GM18502 (cell line): ENCODE results near the gene SPRED1.

Experiments used
- ATAC-seq: cut with Tn5 transposase; IDR thresholded peaks from one replicate; pipeline ENCODE4 v1.9.1; 2021; ENCODE audit warnings: mild to moderate bottlenecking; ENCODE audit not compliant: unreplicated experiment, poor library complexity

Gene SPRED1

DNA sequence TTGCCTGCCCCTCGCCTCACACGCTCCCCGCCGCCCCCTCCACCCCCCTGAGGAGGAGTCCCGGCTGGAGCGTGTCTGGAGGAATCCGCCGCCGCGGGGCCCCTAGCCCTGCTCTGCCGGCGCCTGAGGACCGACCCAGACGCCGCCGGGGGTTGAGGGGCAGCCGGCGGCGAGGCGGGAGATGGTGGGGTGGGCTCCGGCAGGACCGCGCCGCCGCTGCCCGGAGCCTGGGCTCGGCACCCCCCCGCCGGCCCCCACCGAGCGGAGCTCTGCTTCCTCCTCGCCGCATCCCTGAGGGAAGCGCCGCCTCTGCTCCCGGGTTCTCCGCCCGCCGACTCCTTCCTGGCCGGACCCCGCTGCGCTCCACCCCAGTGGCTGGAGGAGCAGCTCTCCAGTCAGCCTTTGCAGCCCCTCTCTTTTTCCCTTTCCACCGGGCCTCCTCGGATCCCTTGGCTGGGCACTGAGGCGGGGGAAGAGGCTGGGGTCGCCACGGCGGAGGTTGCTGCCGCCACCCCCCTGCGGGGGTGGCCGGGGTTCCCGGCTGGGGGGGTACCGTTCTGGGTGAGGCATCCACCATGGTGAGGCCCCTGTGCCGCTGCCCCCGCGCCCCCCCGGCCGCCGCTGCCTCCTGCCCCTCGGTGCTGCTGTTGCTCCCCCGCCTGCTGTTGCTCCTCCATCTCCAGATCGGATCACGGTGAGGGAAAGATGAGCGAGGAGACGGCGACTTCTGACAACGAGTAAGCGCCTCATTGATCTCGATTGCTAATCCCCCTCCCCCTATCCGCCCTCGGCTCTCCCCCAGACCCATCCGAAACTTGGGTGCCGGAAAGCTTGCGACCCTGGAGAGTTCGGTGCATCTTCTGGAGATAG is at the start of gene SPRED1:
SPRED1 (plus strand) TSS at position 356 of the 870 bp plus-strand sequence; CDS start at position 706, 350 bp downstream.
- peak; percentile 36 for ATAC-seq

DNA sequence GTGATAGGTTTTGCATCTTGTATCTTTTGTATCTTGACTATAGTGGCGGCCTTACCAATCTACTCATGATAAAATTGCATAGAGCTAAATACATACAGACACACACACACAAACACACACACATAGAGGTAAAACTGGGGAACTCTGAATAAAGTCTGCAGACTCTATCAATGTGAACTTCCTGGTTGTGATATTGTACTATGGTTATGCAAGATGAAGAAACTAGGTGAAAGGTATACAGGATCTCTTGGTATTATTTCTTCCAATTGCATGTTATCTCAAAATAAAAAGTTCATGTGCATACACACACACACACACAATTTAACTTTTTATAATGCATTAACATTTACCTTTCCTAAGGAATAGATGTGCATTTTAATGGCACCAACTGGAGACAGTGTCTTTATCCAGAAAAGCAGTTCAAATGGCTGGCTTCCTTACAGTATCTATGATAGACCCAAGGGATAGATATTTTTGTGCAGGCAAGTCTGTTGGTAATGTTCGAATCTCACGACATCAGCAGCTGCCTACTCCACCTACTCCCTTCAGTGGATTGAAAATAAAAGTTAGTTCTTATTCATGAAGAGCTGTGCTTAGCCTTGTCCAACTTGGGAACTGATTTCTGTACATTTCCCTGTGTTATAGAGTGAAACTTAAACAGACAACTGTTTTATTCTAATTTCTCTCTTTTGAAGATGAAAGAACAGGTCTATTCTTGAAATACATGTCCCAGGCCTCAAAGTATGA is 46.9 kb upstream of the SPRED1 start:
- no peak for ATAC-seq

DNA sequence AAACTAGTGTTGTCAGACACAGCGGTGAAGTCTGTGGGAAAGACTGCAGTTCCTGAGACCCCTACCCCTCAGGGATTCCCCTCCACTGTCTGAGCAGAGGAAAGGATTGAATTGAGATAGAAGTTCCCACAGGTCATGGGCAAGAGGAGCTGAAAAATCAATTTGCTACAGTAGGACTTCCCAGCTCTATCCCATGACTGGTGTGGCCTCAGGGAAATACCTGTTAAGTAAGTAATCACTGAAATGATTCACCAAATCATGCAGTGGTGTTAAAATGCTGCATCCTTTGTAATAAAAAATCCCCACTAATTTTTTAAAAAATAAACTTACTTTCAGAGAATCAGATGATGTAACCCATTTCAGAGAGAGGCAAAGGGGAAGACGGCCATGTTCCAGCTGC is 45.0 kb upstream of the SPRED1 start:
- no peak for ATAC-seq

DNA sequence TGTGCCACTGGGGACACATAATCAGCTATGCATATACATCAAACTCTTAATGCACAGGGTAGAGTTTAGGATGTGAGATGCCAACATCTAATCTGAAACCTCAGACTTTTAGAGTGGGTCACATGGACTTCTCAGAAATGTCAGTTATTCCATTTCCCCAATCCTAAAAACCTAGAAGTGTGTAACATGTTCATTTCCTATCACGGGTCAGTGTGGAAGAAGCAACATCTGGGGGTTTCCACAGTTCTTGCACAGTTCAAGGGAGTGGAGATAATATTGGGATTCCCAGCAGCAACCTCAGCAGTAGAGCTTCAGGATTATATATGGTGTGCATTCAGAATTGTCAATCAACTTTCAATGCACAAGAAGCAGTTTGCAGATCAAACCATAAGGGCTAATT is 44.4 kb upstream of the SPRED1 start:
- no peak for ATAC-seq

DNA sequence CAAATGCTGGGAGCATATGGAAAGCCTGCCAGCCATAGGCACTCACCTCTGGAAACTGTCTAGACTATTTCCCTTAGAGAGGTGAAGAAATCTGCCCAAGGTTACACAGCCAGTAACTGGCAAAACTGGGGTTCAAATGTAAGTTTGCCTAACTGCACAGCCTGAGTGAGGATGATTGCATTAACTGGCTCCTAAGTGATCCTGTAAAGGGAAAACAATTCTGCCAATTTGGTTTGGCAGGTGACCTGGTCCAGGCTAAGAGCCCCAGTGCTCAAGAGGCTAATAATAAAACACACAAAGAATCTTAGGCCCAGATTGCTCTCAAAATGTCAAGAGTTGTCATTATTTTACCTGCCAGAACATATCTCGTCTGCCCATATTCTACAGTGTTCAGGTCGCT is 43.9 kb upstream of the SPRED1 start:
- no peak for ATAC-seq

DNA sequence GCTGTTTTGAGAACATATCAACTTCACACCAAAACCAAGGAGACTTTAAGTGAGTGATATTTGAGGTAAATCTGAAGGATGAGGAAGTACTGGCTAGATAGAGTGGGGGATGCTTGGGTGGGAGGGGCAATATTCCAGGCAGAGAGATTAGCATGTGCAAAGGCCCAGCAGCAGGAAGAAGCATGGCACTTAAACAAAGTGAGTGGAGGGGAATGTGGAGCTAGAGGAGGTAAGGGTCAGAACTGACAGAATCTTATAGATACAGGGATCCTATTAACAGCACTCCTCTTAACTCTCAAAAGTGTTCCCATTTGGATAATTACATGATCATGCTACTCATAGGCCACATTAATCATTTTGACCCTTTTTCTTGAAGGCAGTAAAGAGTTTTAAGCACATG is 41.4 kb upstream of the SPRED1 start:
- no peak for ATAC-seq

DNA sequence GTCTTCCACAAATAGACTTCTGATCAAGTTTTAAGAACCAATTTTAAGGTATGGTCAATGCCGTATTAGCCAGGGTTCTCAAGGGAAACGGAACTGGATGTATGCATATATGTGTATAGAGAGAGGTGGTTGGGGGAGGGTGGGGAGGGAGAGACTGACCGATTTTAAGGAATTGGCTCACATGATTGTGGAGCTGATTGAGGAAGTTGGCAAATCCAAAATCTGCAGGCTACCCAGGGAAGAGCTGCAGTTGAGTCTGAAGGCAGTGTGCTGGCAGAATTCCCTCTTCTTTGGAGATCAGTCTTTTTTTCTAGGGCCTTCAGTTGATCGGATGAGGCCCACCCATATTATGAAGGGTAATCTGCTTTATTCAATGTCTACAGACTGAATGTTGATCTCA is 40.8 kb upstream of the SPRED1 start:
- ATAC-seq: no peak

DNA sequence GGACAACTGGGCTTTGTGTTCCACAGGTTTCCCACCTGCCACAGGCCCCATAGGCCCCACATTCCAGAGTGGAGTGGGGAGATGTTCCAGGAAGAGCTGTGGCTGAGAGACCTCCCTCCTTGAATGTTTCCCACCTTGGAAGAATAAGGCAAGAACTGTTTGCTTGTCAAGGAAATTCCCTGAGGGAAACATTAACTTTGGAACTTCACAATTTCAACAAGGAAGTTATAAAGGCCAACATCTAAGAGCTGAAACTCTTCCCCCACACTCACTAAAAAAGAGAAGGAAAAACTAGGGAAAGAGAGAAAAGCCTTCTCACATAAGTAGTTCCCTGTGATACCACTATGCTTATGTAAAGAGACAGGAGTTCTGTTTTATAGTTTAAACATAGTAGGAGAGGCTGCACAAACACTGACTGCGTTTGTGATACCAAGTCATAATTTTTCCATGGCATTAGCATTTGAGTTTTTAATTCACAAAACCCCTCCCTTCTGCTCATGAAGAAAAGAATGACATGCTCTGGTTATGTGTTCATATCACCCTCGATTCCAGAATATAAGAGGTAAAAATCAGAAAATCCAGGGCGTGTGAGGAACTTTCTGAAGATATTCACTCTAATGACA is 39.8 kb upstream of the SPRED1 start:
- ATAC-seq: no peak

DNA sequence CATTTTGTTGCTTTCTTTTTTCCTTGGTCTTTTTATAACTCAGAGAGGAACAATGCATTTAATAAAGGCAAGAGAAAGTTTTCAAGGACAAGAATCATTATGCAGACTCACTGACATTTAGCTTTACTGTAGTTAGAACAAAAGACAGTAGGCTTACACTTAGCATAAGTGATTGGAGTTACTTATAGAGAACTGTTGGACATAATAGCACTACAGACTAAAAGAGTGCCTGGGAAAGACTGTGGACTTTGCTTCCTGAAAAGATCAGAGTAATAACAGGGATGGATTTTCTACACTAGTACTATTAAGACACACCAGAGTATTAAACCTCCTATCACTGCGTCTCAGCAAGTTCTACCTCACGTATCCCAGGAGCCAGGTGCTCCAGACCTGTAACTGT is 39.3 kb upstream of the SPRED1 start:
- no peak for ATAC-seq

DNA sequence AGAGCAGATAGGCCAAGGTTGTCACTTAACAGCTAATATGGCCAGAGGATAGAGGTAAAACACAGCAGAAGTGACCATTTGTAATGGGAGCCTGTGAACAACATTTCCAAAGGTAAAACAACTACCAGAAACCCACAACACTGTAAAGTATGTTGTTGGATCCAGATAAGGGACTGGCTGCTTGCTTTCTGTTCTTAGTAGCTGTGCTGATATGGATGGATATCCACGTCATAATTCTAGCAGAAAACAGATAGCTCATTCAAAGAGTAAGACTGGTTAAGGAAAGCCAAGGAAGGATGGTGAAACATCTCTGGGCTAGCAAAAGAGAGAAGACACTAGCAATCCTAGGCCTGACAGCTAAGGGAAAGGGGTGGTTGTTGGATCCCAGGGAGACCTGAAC is 36.9 kb upstream of the SPRED1 start:
- no peak for ATAC-seq

DNA sequence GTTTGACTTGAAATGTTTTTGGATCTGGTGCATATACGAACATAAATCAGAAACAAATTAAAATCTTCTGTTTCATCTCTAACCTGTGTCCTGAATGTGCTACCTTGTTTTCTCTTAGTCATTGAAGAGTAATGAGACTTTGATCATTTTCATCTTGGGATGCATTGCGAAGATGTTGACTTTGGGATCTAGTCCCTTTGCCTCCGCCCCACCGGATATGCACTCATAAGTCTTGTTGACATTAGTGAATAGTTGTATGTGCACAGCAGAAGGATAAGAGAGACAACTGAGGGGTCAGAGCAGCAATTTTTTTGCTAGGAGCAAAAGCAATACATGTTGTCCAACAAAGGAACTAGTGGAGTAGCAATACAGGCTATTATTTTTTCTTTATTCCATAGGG is 35.9 kb upstream of the SPRED1 start:
- no peak for ATAC-seq

DNA sequence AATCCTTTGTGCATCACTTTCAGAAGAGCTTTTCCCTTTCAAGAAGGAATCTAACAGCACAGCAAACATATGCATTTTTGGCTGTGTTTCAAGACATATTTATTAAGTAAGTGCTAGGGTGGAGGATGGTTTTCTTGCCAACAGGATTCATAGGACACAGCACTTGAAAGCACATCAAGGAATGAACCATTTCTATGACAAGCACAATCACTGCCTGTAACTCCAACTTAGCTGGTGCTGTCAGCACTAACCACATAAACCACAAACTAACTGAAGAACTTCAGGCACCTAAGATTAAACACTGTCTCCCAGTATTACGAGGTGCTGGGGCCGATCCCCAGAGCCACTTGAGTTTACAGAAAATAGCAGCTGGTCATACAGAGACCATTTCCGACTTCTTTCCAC is 35.4 kb upstream of the SPRED1 start:
- ATAC-seq: no peak

DNA sequence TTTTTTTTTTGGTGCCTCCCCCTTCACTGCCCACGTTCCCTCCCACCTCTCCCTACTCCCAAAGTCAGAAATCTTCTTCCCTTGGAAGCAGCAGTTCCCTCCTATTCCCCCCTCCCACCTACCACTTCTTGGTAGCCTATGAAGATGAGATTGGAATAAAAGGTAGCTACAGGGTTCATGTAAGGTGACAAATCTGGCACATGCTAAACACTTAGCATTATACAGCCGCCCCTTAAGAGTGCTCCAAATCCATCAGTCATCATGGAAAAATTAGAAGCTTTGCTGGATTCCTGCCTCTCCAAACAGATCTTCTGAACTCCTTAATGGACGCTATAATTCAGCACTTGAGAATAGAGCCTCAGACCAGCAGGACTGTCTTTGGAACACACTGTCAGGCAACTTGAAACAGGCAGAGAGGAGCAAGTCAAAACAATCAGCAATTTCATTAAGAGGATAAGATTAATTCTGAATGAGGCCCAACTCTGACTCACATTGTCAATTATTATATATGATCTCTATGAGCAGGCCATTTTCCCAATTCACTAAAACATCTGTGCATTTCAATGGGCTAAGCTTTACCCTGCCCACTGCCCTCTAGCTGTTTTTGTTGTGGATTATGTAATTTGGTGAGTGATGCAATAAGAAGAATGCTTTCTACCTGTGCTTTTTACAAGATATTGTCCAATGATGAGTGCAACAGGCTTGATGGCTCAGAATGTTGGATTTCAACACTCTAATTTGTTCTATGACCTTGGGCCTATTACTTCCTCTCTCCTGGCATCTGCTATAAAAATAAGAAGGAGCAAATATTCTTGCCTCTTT is 34.6 kb upstream of the SPRED1 start:
- no peak for ATAC-seq

DNA sequence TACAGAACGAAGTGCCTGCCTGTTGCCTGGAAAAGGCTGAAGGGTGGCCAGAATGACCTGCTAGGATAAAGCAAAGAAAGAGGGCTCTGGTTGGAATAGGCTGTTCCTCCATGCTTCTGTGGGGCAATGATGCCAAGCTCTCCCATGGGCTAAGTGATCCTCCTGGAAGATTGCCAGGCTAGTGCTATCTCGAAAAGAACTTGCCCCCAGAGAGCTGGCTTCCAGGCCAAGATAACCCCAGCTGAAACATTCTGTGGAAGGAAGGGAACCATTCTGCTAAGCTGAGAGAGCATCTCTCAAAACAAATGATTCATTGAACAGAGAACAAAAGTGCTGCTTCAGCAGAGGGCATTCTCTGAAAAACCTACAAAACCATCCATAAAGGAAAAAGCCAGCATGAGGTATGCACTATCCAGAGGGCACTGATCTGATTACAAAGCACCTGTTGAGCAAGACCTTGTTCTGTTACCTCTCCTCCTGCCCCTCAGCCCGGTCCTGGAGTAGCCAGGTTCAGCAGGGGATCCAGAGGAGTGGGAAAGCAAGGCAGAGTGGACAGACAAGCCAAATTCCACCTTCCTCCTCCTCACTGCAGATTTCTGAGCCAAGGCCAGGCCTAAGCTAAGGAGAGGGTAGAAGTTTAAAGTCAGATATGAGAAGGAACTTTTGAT is 31.9 kb upstream of the SPRED1 start:
- no peak for ATAC-seq

DNA sequence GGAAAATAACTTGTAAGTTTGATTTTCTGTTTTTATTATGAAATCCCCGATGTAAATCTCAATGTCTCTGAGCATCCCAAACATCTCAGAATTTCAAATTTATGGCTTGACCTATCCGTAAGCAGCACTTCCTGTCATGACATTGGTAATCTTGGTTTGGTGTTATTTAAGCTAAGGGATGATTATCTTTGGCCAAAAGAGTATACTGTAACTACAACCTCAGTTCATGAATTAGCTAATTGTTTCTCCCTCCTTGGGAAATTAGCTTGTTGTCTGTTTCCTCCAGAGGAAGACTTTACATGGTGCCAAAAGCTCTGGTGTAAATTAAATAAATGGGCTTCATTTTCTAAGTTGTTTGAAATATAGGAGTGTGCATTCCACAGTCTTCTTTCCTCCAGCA is 28.1 kb upstream of the SPRED1 start:
- ATAC-seq: no peak

DNA sequence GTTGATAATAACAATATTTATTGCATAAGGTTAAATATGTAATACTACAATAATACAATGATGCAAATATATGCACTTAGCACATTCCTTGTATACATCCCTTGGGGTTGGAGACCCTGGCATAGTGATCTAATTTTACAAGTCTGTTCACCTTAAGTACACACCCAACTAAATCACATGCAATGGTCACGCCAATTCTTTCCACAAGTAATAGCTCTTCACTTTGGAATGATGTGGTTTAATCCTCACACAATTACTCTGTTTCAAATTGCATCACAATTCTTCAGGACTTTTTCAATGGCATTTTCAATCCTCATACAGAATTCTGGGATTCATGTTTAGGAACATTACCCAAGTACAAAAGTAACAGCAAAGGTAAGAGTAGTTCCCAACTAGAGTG is 27.3 kb upstream of the SPRED1 start:
- no peak for ATAC-seq

DNA sequence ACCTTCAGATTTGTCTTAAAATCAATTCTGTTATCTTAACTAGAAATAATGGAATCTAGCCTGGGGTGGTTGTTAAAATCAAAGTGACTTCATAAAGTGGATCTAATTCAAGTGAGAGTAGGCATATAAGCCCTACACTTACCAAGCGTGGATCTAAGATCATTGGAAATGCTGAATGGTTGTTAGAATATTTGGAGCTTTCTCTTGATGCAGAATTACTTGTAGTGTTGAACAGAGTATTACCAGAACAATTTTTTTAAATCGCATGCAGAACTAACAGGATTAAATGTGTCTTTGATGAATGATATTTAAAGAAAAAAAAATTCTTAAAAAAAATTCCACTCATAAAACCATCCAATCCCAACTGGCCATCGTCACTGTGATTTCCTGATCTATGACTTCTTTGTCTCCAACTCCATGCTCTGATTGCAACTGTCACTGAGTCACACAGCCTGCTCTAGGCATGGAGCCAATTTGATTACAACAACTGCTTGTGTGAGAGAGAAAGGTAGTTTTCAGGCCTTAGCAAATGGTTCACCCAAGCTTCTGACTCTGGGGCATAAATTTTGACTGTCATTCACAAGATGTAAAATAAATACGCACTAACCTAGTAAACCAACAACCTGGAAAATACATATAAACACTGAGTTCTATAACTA is 25.9 kb upstream of the SPRED1 start:
- ATAC-seq: no peak

DNA sequence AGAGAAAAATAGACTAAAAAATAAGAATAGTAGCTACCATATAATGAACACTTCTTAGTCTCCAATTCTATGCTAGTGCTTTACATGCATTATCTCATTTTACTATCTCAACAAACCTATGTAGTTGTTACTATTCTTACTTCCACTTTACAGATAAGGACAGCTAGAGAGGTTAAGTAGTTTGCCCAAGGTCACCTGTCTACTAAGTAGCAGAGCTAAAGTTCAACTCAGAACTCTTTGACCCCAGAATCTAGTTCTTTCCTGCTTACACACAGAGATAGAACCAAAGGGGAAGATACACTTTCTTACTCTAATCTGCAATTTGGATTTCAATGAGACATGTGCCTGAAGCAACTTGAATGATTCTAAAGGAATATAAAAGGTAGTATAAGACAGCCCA is 24.7 kb upstream of the SPRED1 start:
- ATAC-seq: no peak

DNA sequence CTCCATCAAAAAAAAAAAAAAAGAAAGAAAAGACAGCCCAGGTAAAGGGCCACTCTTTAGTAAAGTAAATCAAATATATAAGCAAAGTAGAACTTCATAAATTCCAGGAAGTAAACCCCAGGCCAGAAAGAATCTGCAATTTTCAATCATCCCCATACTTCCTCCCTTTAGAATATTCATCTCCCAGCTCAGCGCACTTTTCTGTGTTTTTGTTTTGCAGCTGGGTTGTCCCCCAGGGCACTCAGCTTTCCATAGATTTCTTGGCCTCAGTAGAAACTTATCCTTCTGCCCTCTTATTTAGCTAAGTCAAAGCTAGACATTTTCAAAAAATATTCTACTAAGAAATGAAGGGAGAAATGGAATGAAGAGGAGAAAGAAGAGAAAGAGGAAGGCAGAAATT is 24.0 kb upstream of the SPRED1 start:
- ATAC-seq: no peak
